ENCODE data around the gene DLG2. TPM values are rescaled to one million over a fixed set of nuclear protein-coding genes. Genes with fewer than 3 reads are reported as not detected.
A peak's percentile ranks its signal among the peaks of the same experiment; 100 is the strongest.
"Not testable (repeated sequence)": the region's sequence is repeated elsewhere in the genome, so short reads cannot be mapped to it uniquely, and the experiment has no call there.

The DLG2 gene
- total RNA-seq, 1 donor from 2014 or later, result 5.9 TPM

GRCh38 chr11:83746921-83747585 lies 1880.1 kb downstream of the DLG2 start:
- H3K36me3 Mint-ChIP-seq, result no peaks in the 10 kb centered on the region
- DNase-seq (ENCODE audit: extremely low spot score, unreplicated experiment), result no peak
- H3K27ac Mint-ChIP-seq, result no peak overlapping the region
- H3K4me3 Mint-ChIP-seq, result no peak overlapping the region
- H3K27me3 Mint-ChIP-seq, result peaks cover 4% of the 10 kb centered on the region
- H3K9me3 Mint-ChIP-seq, result no peaks in the 10 kb centered on the region
- TF ChIP-seq CTCF (conservative IDR thresholded peaks at IDR 0.05), result no peak
- H3K4me1 Mint-ChIP-seq (ENCODE audit: unreplicated experiment), result no peaks in the 10 kb centered on the region

GRCh38 chr11:83744620-83745192 lies 1882.4 kb downstream of the DLG2 start:
- H3K27me3 Mint-ChIP-seq, result no peaks in the 10 kb centered on the region
- no peaks in the 10 kb centered on the region for H3K4me1 Mint-ChIP-seq (ENCODE audit: unreplicated experiment)
- H3K9me3 Mint-ChIP-seq, result no peaks in the 10 kb centered on the region
- no peak for DNase-seq (ENCODE audit: extremely low spot score, unreplicated experiment)
- H3K27ac Mint-ChIP-seq, result no peak overlapping the region
- TF ChIP-seq CTCF (conservative IDR thresholded peaks at IDR 0.05), result no peak
- no peaks in the 10 kb centered on the region for H3K36me3 Mint-ChIP-seq
- H3K4me3 Mint-ChIP-seq, result no peak overlapping the region

- no peaks in the 10 kb centered on the region for H3K36me3 Mint-ChIP-seq
- no peaks in the 10 kb centered on the region for H3K27me3 Mint-ChIP-seq
- peaks cover 8% of the 10 kb centered on the region for H3K4me1 Mint-ChIP-seq (ENCODE audit: unreplicated experiment)
- no peaks in the 10 kb centered on the region for H3K9me3 Mint-ChIP-seq
- TF ChIP-seq CTCF (conservative IDR thresholded peaks at IDR 0.05), result no peak
- peak overlapping the region; percentile 17 for H3K4me3 Mint-ChIP-seq
- H3K27ac Mint-ChIP-seq, result no peak overlapping the region
- no peak for DNase-seq (ENCODE audit: extremely low spot score, unreplicated experiment)
Measured at GRCh38 chr11:83736684-83737083, 1890.5 kb downstream of the DLG2 start.

- Mint-ChIP-seq H3K27ac (no peak overlapping the region), H3K36me3 (no peaks in the 10 kb centered on the region), H3K4me1 (ENCODE audit: unreplicated experiment) (peaks cover 8% of the 10 kb centered on the region), H3K27me3 (no peaks in the 10 kb centered on the region), H3K9me3 (no peaks in the 10 kb centered on the region), H3K4me3 (no peak overlapping the region)
- DNase-seq (ENCODE audit: extremely low spot score, unreplicated experiment), result no peak
- no peak for TF ChIP-seq CTCF (conservative IDR thresholded peaks at IDR 0.05)
Measured at GRCh38 chr11:83734120-83734519, 1893.0 kb downstream of the DLG2 start.

GRCh38 chr11:83731288-83731687 lies 1895.9 kb downstream of the DLG2 start:
- not testable (repeated sequence) for H3K4me1 Mint-ChIP-seq (ENCODE audit: unreplicated experiment); DNase-seq (ENCODE audit: extremely low spot score, unreplicated experiment); H3K36me3 Mint-ChIP-seq; H3K4me3 Mint-ChIP-seq; H3K27ac Mint-ChIP-seq; H3K27me3 Mint-ChIP-seq; H3K9me3 Mint-ChIP-seq

GRCh38 chr11:83728281-83728680 lies 1898.9 kb downstream of the DLG2 start:
- TF ChIP-seq CTCF (conservative IDR thresholded peaks at IDR 0.05), result no peak
- no peak for DNase-seq (ENCODE audit: extremely low spot score, unreplicated experiment)
- Mint-ChIP-seq H3K4me3 (no peak overlapping the region), H3K9me3 (no peaks in the 10 kb centered on the region), H3K4me1 (ENCODE audit: unreplicated experiment) (peaks cover 20% of the 10 kb centered on the region), H3K27ac (no peak overlapping the region), H3K36me3 (no peaks in the 10 kb centered on the region), H3K27me3 (no peaks in the 10 kb centered on the region)
